GM19043 (cell line): Measurements from ENCODE around the gene CACNA1D.

Experiments used
- ATAC-seq: cut with Tn5 transposase; IDR thresholded peaks from one replicate; pipeline ENCODE4 v1.9.1; 2021; ENCODE audit warnings: low read depth; ENCODE audit not compliant: unreplicated experiment

The CACNA1D gene

DNA sequence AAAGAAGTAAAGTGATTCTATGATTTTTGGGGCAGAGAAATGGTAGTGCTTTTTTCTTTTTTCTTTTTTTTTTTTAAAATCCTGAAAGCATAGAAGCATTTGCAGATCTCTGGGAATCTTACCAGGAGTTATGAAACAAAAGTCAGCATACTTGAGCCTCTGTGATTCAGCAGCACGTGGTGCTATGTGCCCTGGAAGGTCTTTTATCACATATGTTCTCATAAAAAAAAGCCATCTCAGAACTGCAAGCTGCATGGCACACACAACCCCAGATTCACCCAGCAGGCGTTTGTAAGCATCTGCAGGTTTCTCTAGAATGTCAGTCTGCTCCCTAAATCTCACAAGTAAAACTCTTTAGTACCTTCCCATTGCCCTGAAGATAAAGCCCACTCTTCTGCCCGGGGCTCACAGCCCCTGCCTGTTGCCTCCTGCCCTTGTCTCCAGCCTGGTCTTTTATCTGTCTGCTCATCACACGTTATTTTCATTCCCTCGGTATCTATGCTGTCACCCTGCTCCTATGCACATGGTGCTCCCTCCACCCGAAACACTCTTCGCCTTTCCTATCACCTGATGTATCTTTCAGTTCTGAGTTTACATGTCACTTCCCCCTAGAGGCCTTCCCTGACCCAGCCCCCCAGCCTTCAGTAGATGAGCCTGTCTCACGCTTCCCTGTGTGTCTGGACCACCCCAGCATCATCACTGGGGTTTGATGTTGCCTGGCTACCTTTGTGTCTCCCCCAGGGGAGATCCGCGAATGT lies 279.4 kb downstream of the CACNA1D start:
- peak; percentile 90 for ATAC-seq

DNA sequence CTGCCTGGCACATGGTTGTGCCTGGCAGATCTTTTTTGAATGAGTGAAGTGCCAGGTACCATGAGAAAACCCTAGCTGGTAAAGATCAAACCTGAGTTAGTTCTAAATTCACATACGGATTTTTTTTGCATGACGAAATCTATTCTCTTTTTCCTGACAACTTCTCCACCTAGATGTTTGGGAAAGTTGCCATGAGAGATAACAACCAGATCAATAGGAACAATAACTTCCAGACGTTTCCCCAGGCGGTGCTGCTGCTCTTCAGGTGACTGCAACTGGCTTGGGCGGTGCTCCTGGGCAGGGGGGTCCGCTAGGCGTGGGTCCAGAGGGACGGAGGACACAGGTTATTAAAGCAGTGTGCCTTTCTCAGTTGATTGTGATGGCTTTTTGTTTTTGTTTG lies 280.0 kb downstream of the CACNA1D start:
- ATAC-seq, result no peak

GRCh38 chr3:53775018-53775417 lies 280.6 kb downstream of the CACNA1D start:
- ATAC-seq, result no peak

GRCh38 chr3:53775834-53776251 lies 281.4 kb downstream of the CACNA1D start:
- ATAC-seq, result no peak

GRCh38 chr3:53776494-53777101 lies 282.2 kb downstream of the CACNA1D start:
- no peak for ATAC-seq

DNA sequence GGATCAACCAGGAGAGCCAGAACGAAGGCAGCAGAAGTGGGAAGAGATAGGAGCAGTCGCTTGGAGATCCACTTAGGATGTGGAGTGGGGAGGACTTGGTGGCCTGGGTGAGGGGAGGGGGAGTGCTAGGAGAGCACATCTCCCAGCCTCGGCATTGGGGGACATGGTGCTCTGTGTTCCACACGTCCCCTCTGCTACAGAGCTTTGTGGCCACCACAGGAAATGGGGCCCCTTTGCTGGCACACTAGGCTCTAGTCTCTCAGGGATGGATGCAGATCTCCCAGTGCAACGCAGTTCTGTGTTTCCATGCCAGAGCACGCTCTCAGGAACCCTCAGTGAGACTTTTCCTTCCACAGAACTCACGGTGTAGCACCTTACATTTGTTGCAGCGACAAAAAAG lies 283.1 kb downstream of the CACNA1D start:
- no peak for ATAC-seq

- no peak for ATAC-seq
Observed at GRCh38 chr3:53778153-53778552, 283.7 kb downstream of the CACNA1D start.

DNA sequence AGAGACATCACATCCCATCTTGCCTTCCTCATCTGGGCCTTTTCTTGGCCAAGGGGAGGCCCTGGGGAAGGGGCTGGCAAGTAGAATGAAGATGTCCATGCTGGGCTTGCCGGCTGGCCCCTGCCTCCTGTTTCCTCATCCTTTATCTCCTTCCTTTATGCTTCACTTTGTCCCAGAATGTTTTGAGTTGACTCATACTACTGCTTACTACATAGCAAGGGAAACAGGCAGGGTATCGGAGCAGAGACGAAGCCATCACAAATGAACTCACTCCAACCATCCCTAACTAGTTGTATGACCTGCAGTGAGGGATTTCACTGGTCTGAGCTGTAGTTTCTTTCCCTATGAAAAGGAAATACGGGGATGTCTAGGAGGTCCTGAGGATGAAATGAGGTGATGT lies 285.8 kb downstream of the CACNA1D start:
- no peak for ATAC-seq

DNA sequence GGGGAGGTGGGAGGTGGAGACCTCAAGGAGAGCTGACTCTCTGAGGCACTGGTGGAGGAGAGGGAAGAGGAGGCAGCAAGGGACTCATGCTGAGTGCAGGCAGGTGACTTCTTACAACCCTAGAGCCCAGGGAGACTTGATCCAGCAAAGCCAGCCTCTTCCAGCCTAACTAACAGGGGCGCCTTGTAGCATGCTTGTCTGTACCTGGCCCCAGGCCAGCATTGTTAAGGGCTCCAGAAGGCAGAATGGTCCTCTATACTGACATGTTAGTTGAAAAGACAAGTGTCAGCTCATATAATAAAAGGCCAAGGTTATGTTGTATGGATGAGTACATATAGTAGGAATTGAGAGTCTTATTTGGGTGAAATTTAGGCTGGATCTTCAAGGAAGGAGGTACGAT lies 286.4 kb downstream of the CACNA1D start:
- ATAC-seq, result no peak

DNA sequence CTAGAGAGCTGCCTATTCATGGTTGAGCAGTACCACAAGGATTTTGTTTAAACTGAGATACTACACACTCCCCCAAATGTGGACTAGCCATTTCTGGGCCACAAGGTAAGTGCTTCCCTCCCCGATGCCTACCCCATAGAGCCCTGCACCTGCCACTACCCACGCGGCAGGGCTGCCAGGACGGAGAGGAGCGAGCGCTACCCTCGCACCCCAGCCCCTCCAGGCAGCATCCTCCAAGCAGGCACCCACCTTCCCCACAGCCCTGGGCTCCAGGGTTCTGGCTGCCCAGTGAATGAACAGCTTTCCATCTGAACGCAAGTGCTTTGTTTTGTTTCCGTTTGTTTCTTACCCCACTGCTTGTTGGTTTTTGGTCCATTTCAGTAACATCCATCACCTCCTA lies 292.6 kb downstream of the CACNA1D start:
- ATAC-seq, result no peak

DNA sequence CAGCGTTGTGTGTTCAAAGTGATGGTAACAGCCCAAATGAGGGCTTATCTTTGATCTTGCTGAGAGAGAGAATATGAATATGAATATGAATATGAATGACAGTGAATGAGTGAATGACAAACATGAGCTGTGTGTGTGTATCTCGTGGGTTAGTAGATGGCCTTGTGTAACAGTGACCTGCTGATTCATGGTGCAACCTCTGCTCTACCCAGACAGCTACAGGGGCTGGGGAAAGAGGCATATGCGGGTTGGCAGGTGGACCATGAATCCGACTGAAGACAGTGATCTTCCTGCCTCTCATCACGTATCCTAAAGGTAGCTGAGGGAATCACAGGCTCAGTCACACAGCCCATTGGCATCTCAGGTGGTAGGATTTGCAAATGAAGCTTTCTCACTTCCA lies 293.6 kb downstream of the CACNA1D start:
- ATAC-seq, result no peak

DNA sequence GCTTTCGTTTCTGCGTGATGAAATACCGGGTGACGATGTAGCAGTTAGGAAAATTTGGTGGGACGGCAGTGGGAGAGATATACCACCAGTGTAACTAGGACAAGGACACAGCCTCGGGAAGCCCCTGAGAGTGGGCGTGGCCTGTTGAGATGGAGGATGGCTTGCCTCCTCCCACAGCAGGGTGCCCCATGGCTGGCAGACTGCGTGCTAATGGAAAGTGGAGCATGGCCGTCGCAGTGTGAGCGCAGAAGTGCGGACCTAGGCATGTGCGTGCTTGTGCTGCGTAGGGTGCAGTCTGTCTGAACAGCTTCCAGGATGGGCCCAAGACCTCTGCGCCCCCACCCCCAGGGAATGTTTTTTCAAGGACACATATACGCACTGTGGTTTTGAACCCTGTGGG lies 295.0 kb downstream of the CACNA1D start:
- ATAC-seq, result no peak

DNA sequence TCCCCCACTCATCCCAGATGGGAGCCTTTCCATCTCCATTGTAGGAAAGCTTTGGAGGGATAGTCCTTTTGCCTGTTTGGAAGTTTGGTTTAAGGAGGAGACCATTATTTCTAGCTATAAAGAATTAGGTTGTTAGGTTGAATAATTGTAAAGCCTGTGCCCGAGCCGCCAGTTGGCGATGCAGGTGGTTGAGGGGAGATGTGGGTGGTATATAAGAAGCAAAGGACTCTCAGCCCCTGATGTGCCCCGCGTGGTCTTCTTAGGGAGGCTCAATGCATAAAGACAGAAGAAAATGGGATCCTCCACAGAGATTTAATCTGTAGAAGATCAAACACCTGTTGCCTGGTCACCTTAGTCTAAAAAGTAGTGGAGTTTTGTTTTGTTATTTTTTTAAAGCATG lies 296.1 kb downstream of the CACNA1D start:
- ATAC-seq, result no peak

- no peak for ATAC-seq
Observed at GRCh38 chr3:53791317-53791716, 296.9 kb downstream of the CACNA1D start.

DNA sequence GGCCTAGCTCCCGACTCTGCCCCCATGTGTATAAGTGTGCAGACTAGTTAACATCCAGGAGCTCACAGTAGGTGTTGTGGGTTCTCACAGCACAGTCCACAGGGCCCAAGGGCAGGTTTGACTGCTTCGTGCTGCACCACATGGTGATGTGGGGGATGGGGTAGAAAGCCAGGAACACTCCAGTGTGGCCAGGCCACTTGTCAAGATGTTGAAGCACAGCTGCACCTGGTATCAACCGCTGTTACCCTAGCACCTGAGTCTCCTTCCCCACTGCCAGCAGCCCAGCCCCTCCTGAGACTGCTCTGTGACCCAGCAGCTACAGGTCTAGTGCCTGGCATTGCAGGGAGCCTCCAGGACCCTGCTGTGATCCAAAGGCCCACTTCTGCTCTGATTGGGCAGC lies 298.5 kb downstream of the CACNA1D start:
- ATAC-seq, result no peak

DNA sequence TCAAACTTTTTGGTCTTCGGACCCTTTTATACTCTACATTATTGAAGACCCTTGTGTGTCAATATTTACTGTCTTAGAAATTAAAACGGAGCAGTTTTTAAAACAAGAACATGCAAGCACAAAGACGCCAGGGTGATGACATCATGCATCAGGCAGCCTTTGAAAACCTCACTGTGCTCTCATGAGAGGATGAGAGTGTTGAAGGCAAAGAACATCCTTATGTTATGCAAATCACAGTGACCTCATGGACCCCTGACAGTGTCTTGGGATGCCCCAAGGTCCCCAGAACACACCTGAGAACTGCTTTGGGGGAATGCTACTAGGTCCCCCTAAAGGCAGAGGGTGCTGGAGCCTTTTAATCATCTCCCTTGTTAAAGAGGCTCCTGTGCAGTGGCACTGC lies 300.2 kb downstream of the CACNA1D start:
- no peak for ATAC-seq

- ATAC-seq, result no peak
Observed at GRCh38 chr3:53795176-53795575, 300.8 kb downstream of the CACNA1D start.

GRCh38 chr3:53795789-53796560 lies 301.6 kb downstream of the CACNA1D start:
- ATAC-seq, result no peak

- no peak for ATAC-seq
Observed at GRCh38 chr3:53798144-53798543, 303.7 kb downstream of the CACNA1D start.

DNA sequence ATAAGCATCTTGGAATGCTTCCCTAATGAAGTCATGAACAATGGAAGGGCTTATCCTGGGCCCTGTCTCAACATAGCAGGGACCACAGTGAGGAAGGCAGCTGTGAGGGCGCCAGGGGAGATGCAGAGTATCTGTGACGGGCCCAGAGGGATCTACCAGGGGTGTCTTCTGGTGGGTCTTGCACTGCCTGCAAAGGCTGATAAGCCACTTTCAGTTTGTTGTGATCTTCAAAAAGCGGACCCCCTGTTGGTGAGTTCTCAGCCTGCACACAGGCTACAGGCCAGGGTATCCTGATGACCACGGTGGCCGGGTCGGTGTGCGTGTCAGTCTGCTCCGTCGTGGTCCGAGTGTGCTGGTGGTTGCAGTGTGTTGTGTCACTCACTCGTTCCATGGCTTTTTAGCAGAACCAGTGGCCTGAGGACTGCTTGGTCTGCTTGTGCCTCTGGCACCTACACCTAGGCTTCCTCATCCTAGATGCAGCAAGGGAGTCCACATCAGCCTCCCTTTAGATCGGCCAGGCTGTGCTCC lies 305.0 kb downstream of the CACNA1D start:
- no peak for ATAC-seq
